B cell (primary cell): ENCODE measurements around the gene LIN9. TPM values are rescaled to one million over a fixed set of nuclear protein-coding genes. Genes with fewer than 3 reads are reported as not detected.
A peak's percentile ranks its signal among the peaks of the same experiment; 100 is the strongest.

Source experiments
- ATAC-seq: fragments of 200-7000 bp; cut with Tn5 transposase; one replicate; pipeline ENCODE4 v1.10.0; 2021; ENCODE audit warnings: low read depth, mild to moderate bottlenecking, moderate number of reproducible peaks, moderate library complexity
- CTCF ChIA-PET: fragments of 350-600 bp; sonication (Branson Sonifier 250); formaldehyde crosslinking; loops from one replicate; lab custom pipeline; 2021; ENCODE audit warnings: antibody characterized with exemption, inconsistent platforms; lab: Charles Lee
- POLR2A ChIA-PET: fragments of 350-600 bp; sonication (Branson Sonifier 250); formaldehyde crosslinking; loops from one replicate; lab custom pipeline; 2021; ENCODE audit warnings: antibody characterized with exemption; lab: Charles Lee
- DNase-seq: peaks from one replicate; pipeline ENCODE4 v3.0.0; 2013
- H2AFZ ChIP-seq: 2 replicates; pipeline ENCODE4 v1.6.1; 2012; ENCODE audit warnings: mild to moderate bottlenecking, low read depth, low read length; ENCODE audit not compliant: insufficient read depth, poor library complexity, severe bottlenecking
- H3K27ac ChIP-seq, 2 donors: 1 replicate in 1 of 2; 2 replicates in 1 of 2; pipeline ENCODE4 v1.5.1; 2012 to 2013; ENCODE audit warnings: low read length in 2 of 2, mild to moderate bottlenecking in 2 of 2, moderate library complexity in 1 of 2
- H3K27me3 ChIP-seq, 4 experiments: fragments of 200-600 bp in 1 of 4; sonication (generic) in 1 of 4; replicated peaks in 1 of 4; 1 replicate in 2 of 4; 2 replicates in 2 of 4; pipeline versions ENCODE4 v1.6.1 to v1.7.0; 2013 to 2016; ENCODE audit warnings: low read length in 3 of 4, mild to moderate bottlenecking in 2 of 4, mixed read lengths in 1 of 4, moderate library complexity in 1 of 4; ENCODE audit not compliant: insufficient read depth in 4 of 4, control insufficient read depth in 3 of 4; ENCODE audit errors: control extremely low read depth in 1 of 4
- H3K36me3 ChIP-seq, 2 experiments: replicated peaks in 1 of 2; 1 replicate in 1 of 2; 2 replicates in 1 of 2; pipeline versions ENCODE4 v1.6.1 to v1.7.1; 2013; ENCODE audit warnings: low read length in 1 of 2; ENCODE audit not compliant: insufficient read depth in 2 of 2, control insufficient read depth in 1 of 2; ENCODE audit errors: control extremely low read depth in 1 of 2, extremely low read depth in 1 of 2
- H3K4me1 ChIP-seq, 2 donors: fragments of 200-600 bp in 1 of 2; sonication (generic) in 1 of 2; 1 replicate in 1 of 2; 2 replicates in 1 of 2; pipeline versions ENCODE4 v1.5.1 to v1.6.1; 2013 to 2017; ENCODE audit warnings: low read length in 2 of 2; ENCODE audit not compliant: control insufficient read depth in 2 of 2, insufficient read depth in 2 of 2
- H3K4me2 ChIP-seq: replicated peaks from 2 replicates; pipeline ENCODE3; 2012; ENCODE audit warnings: mild to moderate bottlenecking, low read depth, low read length; ENCODE audit not compliant: poor library complexity, severe bottlenecking
- H3K4me3 ChIP-seq, 5 experiments: fragments of 200-600 bp in 1 of 5; sonication (generic) in 1 of 5; 1 replicate in 3 of 5; 2 replicates in 2 of 5; pipeline versions ENCODE4 v1.5.1 to v1.7.0; 2011 to 2016; ENCODE audit warnings: low read length in 4 of 5, mild to moderate bottlenecking in 4 of 5, low read depth in 2 of 5, control low read depth in 1 of 5, moderate library complexity in 1 of 5; ENCODE audit not compliant: insufficient read depth in 1 of 5; ENCODE audit errors: control extremely low read depth in 1 of 5, extremely low read depth in 1 of 5
- H3K79me2 ChIP-seq: fragments of 200-600 bp; sonication (generic); one replicate; pipeline ENCODE4 v1.6.0; 2016; ENCODE audit warnings: low read length; ENCODE audit not compliant: control insufficient read depth, insufficient read depth
- H3K9ac ChIP-seq: fragments of 200-600 bp; sonication (generic); 2 replicates; pipeline ENCODE4 v1.6.1; 2017; ENCODE audit warnings: mild to moderate bottlenecking, low read length, moderate library complexity
- H3K9me3 ChIP-seq, 3 donors: one replicate each; pipeline versions ENCODE4 v1.6.1 to v1.7.1; 2013; ENCODE audit warnings: low read length in 2 of 3; ENCODE audit not compliant: control insufficient read depth in 2 of 3, insufficient read depth in 1 of 3; ENCODE audit errors: control extremely low read depth in 1 of 3
- H4K20me1 ChIP-seq: 2 replicates; pipeline ENCODE4 v1.6.0; 2012; ENCODE audit warnings: mild to moderate bottlenecking, low read length; ENCODE audit not compliant: insufficient read depth, control insufficient read depth, poor library complexity, severe bottlenecking
- H3K27ac Mint-ChIP-seq: one replicate; pipeline ENCODE4 v1.8.0; 2021; ENCODE audit warnings: mixed read lengths
- H3K27me3 Mint-ChIP-seq: one replicate; pipeline ENCODE4 v1.8.0; 2021; ENCODE audit warnings: mixed read lengths
- H3K4me1 Mint-ChIP-seq: one replicate; pipeline ENCODE4 v1.8.0; 2021; ENCODE audit warnings: mixed read lengths
- H3K4me3 Mint-ChIP-seq: one replicate; pipeline ENCODE4 v1.8.0; 2021; ENCODE audit warnings: mixed read lengths
- H3K9me3 Mint-ChIP-seq: one replicate; pipeline ENCODE4 v1.8.0; 2022; ENCODE audit warnings: mixed read lengths; ENCODE audit not compliant: insufficient read depth
- EZH2 ChIP-seq: IDR thresholded peaks from 2 replicates; pipeline ENCODE4 v1.6.1; 2012; ENCODE audit warnings: borderline replicate concordance, low read depth, mild to moderate bottlenecking, moderate library complexity, low read length; ENCODE audit not compliant: insufficient read depth, poor library complexity, severe bottlenecking
- WGBS: methylation state at CpG from one replicate; pipeline ENCODE4 v1.1.5; 2013; ENCODE audit warnings: missing lambda C conversion rate; ENCODE audit not compliant: insufficient coverage; 5-methylcytosine and 5-hydroxymethylcytosine counted together
- intact Hi-C: fragments of 100-400 bp; cut with micrococcal nuclease; formaldehyde crosslinking; loops from one replicate; pipeline ENCODE4 v1.10.0; 2022
- polyA plus RNA-seq: library from polyadenylated mRNA; depleted of rRNA; stranded (reverse); fragments of >200 nt; gene quantifications from 2 replicates; pipeline ENCODE4 v1.2.3, GENCODE V29; 2012
- total RNA-seq, 2 donors: library from RNA; stranded (reverse); fragments of 120-200 nt in 1 of 2; gene quantifications; 1 replicate in 1 of 2; 2 replicates in 1 of 2; pipeline versions ENCODE4 v1.2.3 to v1.2.4, GENCODE V29; 2013 to 2022
- TF ChIP-seq, protein P1 (sequence below): fragments of 200-600 bp; IDR thresholded peaks from one replicate; pipeline ENCODE4 v1.8.0; 2022; ENCODE audit warnings: antibody characterized with exemption, mild to moderate bottlenecking

LIN9 gene
- total and polyA plus RNA-seq, 2 donors (not counting 1 experiment from before 2014, with no cell fraction given) = 1.7 to 6.7 TPM

DNA sequence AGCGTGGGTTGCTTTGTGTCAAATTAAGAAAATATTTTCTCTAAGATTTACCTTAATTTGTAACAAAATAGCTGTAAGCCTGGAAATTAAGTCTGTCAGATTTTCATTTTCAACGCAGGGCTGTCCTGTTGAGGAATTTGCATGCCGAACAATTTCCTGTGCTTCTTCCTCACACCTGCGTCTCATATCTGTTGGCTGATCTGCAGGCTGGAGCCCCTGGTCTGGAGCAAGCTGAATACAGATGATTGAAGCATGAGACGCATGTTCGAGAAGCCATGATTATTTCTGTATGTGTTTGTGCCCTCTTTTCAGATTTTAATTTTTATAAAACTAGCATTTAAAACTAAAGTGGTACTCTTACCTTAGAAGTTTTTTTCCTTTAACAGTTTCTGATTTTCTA lies 75.7 kb downstream of the LIN9 start:
- POLR2A ChIA-PET = no interaction called here
- no peak for TF ChIP-seq EZH2
- TF ChIP-seq, protein P1, sequence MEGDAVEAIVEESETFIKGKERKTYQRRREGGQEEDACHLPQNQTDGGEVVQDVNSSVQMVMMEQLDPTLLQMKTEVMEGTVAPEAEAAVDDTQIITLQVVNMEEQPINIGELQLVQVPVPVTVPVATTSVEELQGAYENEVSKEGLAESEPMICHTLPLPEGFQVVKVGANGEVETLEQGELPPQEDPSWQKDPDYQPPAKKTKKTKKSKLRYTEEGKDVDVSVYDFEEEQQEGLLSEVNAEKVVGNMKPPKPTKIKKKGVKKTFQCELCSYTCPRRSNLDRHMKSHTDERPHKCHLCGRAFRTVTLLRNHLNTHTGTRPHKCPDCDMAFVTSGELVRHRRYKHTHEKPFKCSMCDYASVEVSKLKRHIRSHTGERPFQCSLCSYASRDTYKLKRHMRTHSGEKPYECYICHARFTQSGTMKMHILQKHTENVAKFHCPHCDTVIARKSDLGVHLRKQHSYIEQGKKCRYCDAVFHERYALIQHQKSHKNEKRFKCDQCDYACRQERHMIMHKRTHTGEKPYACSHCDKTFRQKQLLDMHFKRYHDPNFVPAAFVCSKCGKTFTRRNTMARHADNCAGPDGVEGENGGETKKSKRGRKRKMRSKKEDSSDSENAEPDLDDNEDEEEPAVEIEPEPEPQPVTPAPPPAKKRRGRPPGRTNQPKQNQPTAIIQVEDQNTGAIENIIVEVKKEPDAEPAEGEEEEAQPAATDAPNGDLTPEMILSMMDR = no peak
- WGBS = 8% methylated on average over 2 of the region's 6 CpGs
- Mint-ChIP-seq H3K27me3 (no peaks in the 10 kb centered on the region), H3K4me1 (peaks cover 7% of the 10 kb centered on the region), H3K9me3 (no peaks in the 10 kb centered on the region), H3K4me3 (no peak overlapping the region), H3K27ac (no peak overlapping the region)
- peak overlapping the region; percentile 55 for H3K4me2 ChIP-seq
- intact Hi-C loops = no loop called here
- no peaks in the 10 kb centered on the region for H3K27me3 ChIP-seq
- H3K36me3 ChIP-seq = peaks cover 3 to 7% of the 10 kb centered on the region in 2 experiments
- H3K4me3 ChIP-seq = no peak overlapping the region
- no peak overlapping the region for H3K27ac ChIP-seq
- H4K20me1 ChIP-seq = no peaks in the 10 kb centered on the region
- H3K9ac ChIP-seq = no peak overlapping the region
- CTCF ChIA-PET = no interaction called here
- H3K79me2 ChIP-seq = no peaks in the 10 kb centered on the region
- H3K4me1 ChIP-seq = peaks cover 0 to 8% of the 10 kb centered on the region in 2 donors
- no peaks in the 10 kb centered on the region for H3K9me3 ChIP-seq
- H2AFZ ChIP-seq = no peak overlapping the region
- peak; percentile 61 for ATAC-seq
- peak; percentile 50 for DNase-seq

DNA sequence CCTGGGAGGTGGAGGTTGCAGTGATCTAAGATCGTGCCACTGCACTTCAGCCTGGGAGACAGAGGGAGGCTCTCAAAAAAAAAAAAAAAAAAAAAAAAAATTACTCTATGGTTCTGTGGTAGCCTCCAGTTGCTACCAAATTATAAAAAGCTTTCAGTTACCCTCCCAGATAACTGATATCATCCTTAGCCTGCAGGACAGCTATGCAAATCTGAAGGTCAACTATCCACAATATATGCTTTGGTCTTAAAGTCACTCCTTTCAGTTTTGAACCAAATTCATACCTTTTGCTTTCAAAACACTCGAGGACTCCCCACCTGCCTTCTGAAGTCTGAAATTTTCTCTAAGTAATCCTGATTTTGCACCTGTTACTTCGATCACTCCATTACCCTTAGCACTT lies 82.4 kb downstream of the LIN9 start:
- no peak for TF ChIP-seq EZH2
- TF ChIP-seq, protein P1 = no peak
- Histone ChIP-seq H3K4me2 (no peak overlapping the region), H3K4me1 (peaks cover 5 to 16% of the 10 kb centered on the region in 2 donors), H3K9ac (no peak overlapping the region), H3K27ac (no peak overlapping the region), H3K36me3 (no peaks in the 10 kb centered on the region), H3K4me3 (no peak overlapping the region), H4K20me1 (no peaks in the 10 kb centered on the region), H3K9me3 (no peaks in the 10 kb centered on the region), H3K79me2 (no peaks in the 10 kb centered on the region), H2AFZ (no peak overlapping the region), H3K27me3 (peaks cover 0 to 28% (median 9%) of the 10 kb centered on the region in 4 experiments)
- H3K4me3 Mint-ChIP-seq = no peak overlapping the region
- no peak for ATAC-seq
- ChIA-PET POLR2A (interaction anchor here (0.6 kb wide), 1 partner anchor 33 kb away, joined by 3 read pairs; no protein-coding TSS in a partner anchor), CTCF (interaction anchor here (0.7 to 1.1 kb wide), 2 partner anchors 60 to 233 kb away, joined by 5 read pairs; no protein-coding TSS in a partner anchor)
- no peak overlapping the region for H3K27ac Mint-ChIP-seq
- peaks cover 6% of the 10 kb centered on the region for H3K4me1 Mint-ChIP-seq
- WGBS = 83% methylated on average over 1 of the region's 3 CpGs
- no peaks in the 10 kb centered on the region for H3K9me3 Mint-ChIP-seq
- intact Hi-C loops = no loop called here
- H3K27me3 Mint-ChIP-seq = peaks cover 8% of the 10 kb centered on the region
- no peak for DNase-seq
